Neural progenitor cell (in vitro differentiated cells): ENCODE results near the gene MYO15A. TPM values are rescaled to one million over a fixed set of nuclear protein-coding genes. Genes with fewer than 3 reads are reported as not detected.

ENCODE experiments used
- DNase-seq: peaks from one replicate; pipeline ENCODE4 v3.0.0-alpha.2; 2016; ENCODE audit warnings: low spot score
- H2AFZ ChIP-seq: fragments of 200-600 bp; sonication (generic); replicated peaks from 2 replicates; pipeline ENCODE4 v1.6.1; 2016; ENCODE audit warnings: antibody characterized with exemption
- H3F3A ChIP-seq: fragments of 200-600 bp; sonication (generic); 2 replicates; pipeline ENCODE4 v1.6.1; 2016; ENCODE audit warnings: antibody characterized with exemption, low read depth
- H3K27ac ChIP-seq: fragments of 200-600 bp; sonication (generic); 2 replicates; pipeline ENCODE4 v1.5.1; 2016; ENCODE audit warnings: mild to moderate bottlenecking
- H3K27me3 ChIP-seq: fragments of 200-600 bp; sonication (generic); 2 replicates; pipeline ENCODE4 v1.6.1; 2016; ENCODE audit warnings: mild to moderate bottlenecking, moderate library complexity
- H3K36me3 ChIP-seq: fragments of 200-600 bp; sonication (generic); 2 replicates; pipeline ENCODE4 v1.5.1; 2016
- H3K4me1 ChIP-seq: fragments of 200-600 bp; sonication (generic); 2 replicates; pipeline ENCODE4 v1.6.1; 2016; ENCODE audit warnings: mixed run types
- H3K4me2 ChIP-seq: fragments of 200-600 bp; sonication (generic); 2 replicates; pipeline ENCODE4 v1.6.1; 2016
- H3K4me3 ChIP-seq: fragments of 200-600 bp; sonication (generic); 2 replicates; pipeline ENCODE4 v1.5.1; 2016
- H3K79me2 ChIP-seq: fragments of 200-600 bp; sonication (generic); 2 replicates; pipeline ENCODE4 v1.6.1; 2016; ENCODE audit warnings: low read depth
- H3K9ac ChIP-seq: fragments of 200-600 bp; sonication (generic); 2 replicates; pipeline ENCODE4 v1.6.1; 2016
- H3K9me3 ChIP-seq: fragments of 200-600 bp; sonication (generic); 2 replicates; pipeline ENCODE4 v1.5.1; 2016; ENCODE audit warnings: low read depth
- H4K20me1 ChIP-seq: fragments of 200-600 bp; sonication (generic); 2 replicates; pipeline ENCODE4 v1.6.1; 2016; ENCODE audit warnings: low read depth
- H3K27ac Mint-ChIP-seq: 3 replicates; pipeline ENCODE4 v1.8.0; 2021; ENCODE audit warnings: mixed read lengths
- H3K27me3 Mint-ChIP-seq: 2 replicates; pipeline ENCODE4 v1.8.0; 2022; ENCODE audit warnings: low read depth, mild to moderate bottlenecking, inconsistent platforms, moderate library complexity, mixed read lengths; ENCODE audit not compliant: insufficient read depth
- H3K36me3 Mint-ChIP-seq: 3 replicates; pipeline ENCODE4 v1.8.0; 2021; ENCODE audit warnings: mixed read lengths
- H3K4me1 Mint-ChIP-seq: 3 replicates; pipeline ENCODE4 v1.8.0; 2021; ENCODE audit warnings: mixed read lengths
- H3K4me3 Mint-ChIP-seq: 3 replicates; pipeline ENCODE4 v1.8.0; 2021; ENCODE audit warnings: mild to moderate bottlenecking, moderate library complexity, mixed read lengths
- H3K9me3 Mint-ChIP-seq: 3 replicates; pipeline ENCODE4 v1.8.0; 2020; ENCODE audit warnings: mixed read lengths
- EZH2 ChIP-seq: fragments of 200-600 bp; sonication (generic); IDR thresholded peaks from 2 replicates; pipeline ENCODE4 v1.6.1; 2017; ENCODE audit warnings: antibody characterized with exemption, mild to moderate bottlenecking, moderate library complexity
- EZH2phosphoT487 ChIP-seq: fragments of 200-600 bp; sonication (generic); IDR thresholded peaks from 2 replicates; pipeline ENCODE4 v1.6.1; 2017; ENCODE audit warnings: antibody characterized with exemption
- total RNA-seq: library from RNA; depleted of rRNA; stranded (reverse); fragments of >200 nt; gene quantifications from 2 replicates; pipeline ENCODE4 v1.2.3, GENCODE V29; 2015; ENCODE audit warnings: low replicate concordance
- TF ChIP-seq, protein P1 (sequence below): fragments of 200-600 bp; sonication (generic); IDR thresholded peaks from 2 replicates; pipeline ENCODE4 v1.5.1; 2017; ENCODE audit warnings: antibody characterized with exemption, mild to moderate bottlenecking

Gene MYO15A
- total RNA-seq, 1 donor from 2014 or later, result 1.2 TPM

DNA sequence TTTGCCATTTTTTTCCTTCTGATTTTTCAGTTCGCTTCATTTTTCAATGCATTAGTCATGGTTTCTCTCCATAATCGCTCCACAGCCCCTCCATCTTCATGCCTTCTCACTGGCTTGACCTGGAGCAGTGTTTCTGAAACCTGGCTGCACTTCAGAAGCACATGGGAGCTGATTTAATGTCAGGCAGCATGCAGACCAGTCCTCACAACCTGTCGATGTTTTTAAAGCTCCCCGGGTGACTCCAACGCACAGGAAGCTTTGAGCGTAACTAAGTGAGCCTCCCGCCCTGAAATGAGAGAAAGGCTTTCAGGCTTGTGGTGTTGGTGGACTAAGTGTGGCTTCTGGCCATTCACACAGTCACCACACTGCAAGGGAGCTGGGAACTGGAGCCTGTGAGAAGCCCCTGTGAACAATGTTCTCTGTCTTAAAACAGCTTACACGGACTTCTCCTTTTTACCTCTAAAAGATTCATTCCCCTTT lies 37.7 kb upstream of the MYO15A start:
- TF ChIP-seq EZH2, result no peak
- TF ChIP-seq, protein P1, sequence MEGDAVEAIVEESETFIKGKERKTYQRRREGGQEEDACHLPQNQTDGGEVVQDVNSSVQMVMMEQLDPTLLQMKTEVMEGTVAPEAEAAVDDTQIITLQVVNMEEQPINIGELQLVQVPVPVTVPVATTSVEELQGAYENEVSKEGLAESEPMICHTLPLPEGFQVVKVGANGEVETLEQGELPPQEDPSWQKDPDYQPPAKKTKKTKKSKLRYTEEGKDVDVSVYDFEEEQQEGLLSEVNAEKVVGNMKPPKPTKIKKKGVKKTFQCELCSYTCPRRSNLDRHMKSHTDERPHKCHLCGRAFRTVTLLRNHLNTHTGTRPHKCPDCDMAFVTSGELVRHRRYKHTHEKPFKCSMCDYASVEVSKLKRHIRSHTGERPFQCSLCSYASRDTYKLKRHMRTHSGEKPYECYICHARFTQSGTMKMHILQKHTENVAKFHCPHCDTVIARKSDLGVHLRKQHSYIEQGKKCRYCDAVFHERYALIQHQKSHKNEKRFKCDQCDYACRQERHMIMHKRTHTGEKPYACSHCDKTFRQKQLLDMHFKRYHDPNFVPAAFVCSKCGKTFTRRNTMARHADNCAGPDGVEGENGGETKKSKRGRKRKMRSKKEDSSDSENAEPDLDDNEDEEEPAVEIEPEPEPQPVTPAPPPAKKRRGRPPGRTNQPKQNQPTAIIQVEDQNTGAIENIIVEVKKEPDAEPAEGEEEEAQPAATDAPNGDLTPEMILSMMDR, result no peak
- TF ChIP-seq EZH2phosphoT487, result no peak
- Histone ChIP-seq H3K9ac (no peak overlapping the region), H3K79me2 (no peaks in the 10 kb centered on the region), H3K36me3 (no peaks in the 10 kb centered on the region), H3K9me3 (no peaks in the 10 kb centered on the region), H3K4me1 (no peaks in the 10 kb centered on the region), H3K27me3 (no peaks in the 10 kb centered on the region), H3K27ac (no peak overlapping the region), H2AFZ (peak overlapping the region; percentile 61), H3K4me3 (no peak overlapping the region), H3K4me2 (no peak overlapping the region), H3F3A (peaks cover 11% of the 10 kb centered on the region), H4K20me1 (no peaks in the 10 kb centered on the region)
- Mint-ChIP-seq H3K27ac (peak overlapping the region; percentile 90), H3K36me3 (no peaks in the 10 kb centered on the region), H3K4me3 (peak overlapping the region; percentile 5), H3K27me3 (peaks cover 4% of the 10 kb centered on the region), H3K4me1 (peaks cover 19% of the 10 kb centered on the region), H3K9me3 (no peaks in the 10 kb centered on the region)
- DNase-seq, result peak; percentile 49

DNA sequence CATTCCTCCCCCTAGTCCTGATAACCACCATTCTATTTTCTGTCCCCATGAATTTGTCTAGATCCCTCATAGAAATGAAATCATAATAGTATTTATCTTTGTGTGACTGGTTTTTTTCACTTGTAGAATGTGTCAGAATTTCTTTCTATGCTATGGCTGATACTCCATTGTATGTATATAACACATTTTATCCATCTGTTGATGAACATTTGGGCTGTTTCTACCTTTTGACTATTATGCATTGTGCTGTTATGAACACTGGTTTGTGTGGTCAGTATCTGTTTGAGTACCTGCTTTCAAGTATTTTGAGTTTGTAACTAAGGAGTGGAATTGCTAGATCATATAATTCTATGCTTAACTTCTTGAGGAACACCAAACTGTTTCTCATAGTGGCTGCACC lies 36.8 kb upstream of the MYO15A start:
- Histone ChIP-seq H3F3A (peaks cover 11% of the 10 kb centered on the region), H3K4me2 (no peak overlapping the region), H3K9ac (no peak overlapping the region), H3K4me3 (no peak overlapping the region), H3K4me1 (no peaks in the 10 kb centered on the region), H2AFZ (no peak overlapping the region), H4K20me1 (no peaks in the 10 kb centered on the region), H3K9me3 (no peaks in the 10 kb centered on the region), H3K36me3 (no peaks in the 10 kb centered on the region), H3K27me3 (no peaks in the 10 kb centered on the region), H3K79me2 (no peaks in the 10 kb centered on the region), H3K27ac (no peak overlapping the region)
- Mint-ChIP-seq H3K4me3 (no peak overlapping the region), H3K27me3 (peaks cover 4% of the 10 kb centered on the region), H3K36me3 (no peaks in the 10 kb centered on the region), H3K27ac (peak overlapping the region; percentile 90), H3K4me1 (peaks cover 19% of the 10 kb centered on the region), H3K9me3 (no peaks in the 10 kb centered on the region)
- TF ChIP-seq EZH2phosphoT487 (no peak), EZH2 (no peak)
- TF ChIP-seq, protein P1, result no peak
- no peak for DNase-seq

DNA sequence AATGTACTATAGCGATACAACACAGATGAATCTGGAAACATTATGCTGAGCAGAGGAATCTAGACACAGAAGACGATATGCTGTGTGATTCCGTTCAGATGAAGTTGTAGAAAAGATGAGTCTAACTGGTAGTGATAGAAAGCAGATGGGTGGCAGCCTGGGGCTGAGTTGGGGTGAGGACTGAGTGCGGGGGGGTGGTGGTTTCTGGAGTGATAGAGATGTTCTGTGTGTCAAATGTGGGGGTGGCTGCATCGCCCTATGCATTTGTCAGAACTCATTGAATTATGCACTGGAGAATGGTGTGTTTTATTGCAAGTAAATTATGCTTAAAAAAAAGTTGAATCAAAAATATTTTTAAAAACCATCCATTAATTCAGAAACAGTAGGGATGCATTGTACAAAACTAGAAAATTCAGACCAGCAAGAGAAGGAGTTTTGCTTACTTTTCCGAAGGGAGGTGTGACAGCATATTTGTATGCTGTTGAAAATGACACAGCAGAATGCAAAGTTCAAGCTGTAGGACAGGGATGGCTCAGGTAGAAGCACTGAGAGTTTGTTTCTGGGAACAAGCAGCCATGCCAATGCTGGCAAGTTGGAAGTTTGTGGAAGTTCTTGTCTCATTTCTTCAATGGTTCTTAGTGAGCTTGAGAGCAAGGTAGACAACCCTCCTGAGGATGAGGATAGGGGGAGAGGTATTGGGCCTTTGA lies 33.8 kb upstream of the MYO15A start:
- no peaks in the 10 kb centered on the region for H3K36me3 Mint-ChIP-seq
- Histone ChIP-seq H3K4me3 (no peak overlapping the region), H4K20me1 (no peaks in the 10 kb centered on the region), H3K4me1 (no peaks in the 10 kb centered on the region), H3K9me3 (no peaks in the 10 kb centered on the region), H2AFZ (no peak overlapping the region), H3K9ac (no peak overlapping the region), H3K36me3 (no peaks in the 10 kb centered on the region), H3K4me2 (no peak overlapping the region), H3K27me3 (no peaks in the 10 kb centered on the region), H3F3A (peaks cover 3% of the 10 kb centered on the region), H3K79me2 (no peaks in the 10 kb centered on the region), H3K27ac (no peak overlapping the region)
- peaks cover 4% of the 10 kb centered on the region for H3K27me3 Mint-ChIP-seq
- no peak overlapping the region for H3K4me3 Mint-ChIP-seq
- no peak for TF ChIP-seq EZH2phosphoT487
- TF ChIP-seq, protein P1, result no peak
- TF ChIP-seq EZH2, result no peak
- DNase-seq, result no peak
- no peak overlapping the region for H3K27ac Mint-ChIP-seq
- H3K9me3 Mint-ChIP-seq, result no peaks in the 10 kb centered on the region
- peaks cover 19% of the 10 kb centered on the region for H3K4me1 Mint-ChIP-seq
